ENCODE data around the gene FAM163B. TPM values are rescaled to one million over a fixed set of nuclear protein-coding genes. Genes with fewer than 3 reads are reported as not detected.

Gene FAM163B
- total and polyA plus RNA-seq, 2 donors (not counting 1 experiment from before 2014, with no cell fraction given) = not detected

DNA sequence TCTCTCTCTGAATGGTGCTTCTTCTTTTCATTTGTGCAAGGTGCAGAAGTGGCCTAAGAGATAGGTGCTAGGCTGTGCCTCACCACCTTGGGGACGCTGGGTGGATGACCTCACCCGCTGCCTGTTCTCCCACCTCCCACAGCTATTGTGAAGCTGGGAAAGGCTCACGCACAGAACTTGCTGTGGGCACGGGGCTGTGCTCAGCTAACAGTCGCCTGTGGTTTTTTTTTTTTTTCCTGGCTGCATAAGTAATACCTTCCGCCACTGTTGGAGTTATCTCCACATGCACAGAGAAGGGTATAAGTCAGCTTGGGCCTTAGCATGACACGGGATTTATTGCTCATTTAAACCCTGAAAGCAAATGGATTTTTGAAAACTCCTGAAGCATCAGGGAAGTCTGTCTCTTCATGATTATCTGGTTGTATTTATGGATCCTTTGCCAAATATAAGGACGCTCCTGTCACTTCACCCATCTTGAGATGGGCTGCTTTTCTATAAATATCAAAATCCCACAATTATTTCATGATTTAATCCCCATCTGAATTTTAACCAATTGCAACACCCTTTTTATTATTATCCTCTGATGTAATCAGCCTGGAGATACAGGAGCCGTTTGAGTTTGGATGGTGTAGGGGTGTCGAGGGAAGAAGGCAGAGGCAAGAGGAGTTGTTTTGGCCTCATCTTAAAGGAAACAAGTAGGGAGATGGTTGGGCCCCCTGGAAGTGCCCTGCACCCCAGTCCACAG is 36.0 kb upstream of the FAM163B start:
- no peak for DNase-seq
- H3K4me3 ChIP-seq (ENCODE audit: control extremely low read depth in 1 of 5, extremely low read depth in 1 of 5, insufficient read depth in 1 of 5, low read depth in 2 of 5, low read length in 4 of 5) = no peak overlapping the region
- no peak for TF ChIP-seq EZH2 (IDR thresholded peaks at IDR 0.05; ENCODE audit: borderline replicate concordance, insufficient read depth, low read depth, low read length, poor library complexity, severe bottlenecking)
- TF ChIP-seq, protein P1, sequence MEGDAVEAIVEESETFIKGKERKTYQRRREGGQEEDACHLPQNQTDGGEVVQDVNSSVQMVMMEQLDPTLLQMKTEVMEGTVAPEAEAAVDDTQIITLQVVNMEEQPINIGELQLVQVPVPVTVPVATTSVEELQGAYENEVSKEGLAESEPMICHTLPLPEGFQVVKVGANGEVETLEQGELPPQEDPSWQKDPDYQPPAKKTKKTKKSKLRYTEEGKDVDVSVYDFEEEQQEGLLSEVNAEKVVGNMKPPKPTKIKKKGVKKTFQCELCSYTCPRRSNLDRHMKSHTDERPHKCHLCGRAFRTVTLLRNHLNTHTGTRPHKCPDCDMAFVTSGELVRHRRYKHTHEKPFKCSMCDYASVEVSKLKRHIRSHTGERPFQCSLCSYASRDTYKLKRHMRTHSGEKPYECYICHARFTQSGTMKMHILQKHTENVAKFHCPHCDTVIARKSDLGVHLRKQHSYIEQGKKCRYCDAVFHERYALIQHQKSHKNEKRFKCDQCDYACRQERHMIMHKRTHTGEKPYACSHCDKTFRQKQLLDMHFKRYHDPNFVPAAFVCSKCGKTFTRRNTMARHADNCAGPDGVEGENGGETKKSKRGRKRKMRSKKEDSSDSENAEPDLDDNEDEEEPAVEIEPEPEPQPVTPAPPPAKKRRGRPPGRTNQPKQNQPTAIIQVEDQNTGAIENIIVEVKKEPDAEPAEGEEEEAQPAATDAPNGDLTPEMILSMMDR (IDR thresholded peaks at IDR 0.05) = no peak
- no peak overlapping the region for H3K9ac ChIP-seq (ENCODE audit: low read length)
- H3K4me2 ChIP-seq (replicated peaks; ENCODE audit: low read depth, low read length, poor library complexity, severe bottlenecking) = no peak overlapping the region
- Mint-ChIP-seq H3K4me1 (no peaks in the 10 kb centered on the region), H3K27ac (no peak overlapping the region), H3K9me3 (ENCODE audit: insufficient read depth) (no peaks in the 10 kb centered on the region), H3K4me3 (no peak overlapping the region), H3K27me3 (peaks cover 5% of the 10 kb centered on the region)
- H2AFZ ChIP-seq (ENCODE audit: insufficient read depth, low read depth, low read length, poor library complexity, severe bottlenecking) = no peak overlapping the region
- no peak overlapping the region for H3K27ac ChIP-seq (ENCODE audit: low read length in 2 of 2)
- no peak for ATAC-seq (ENCODE audit: low read depth)
- POLR2A ChIA-PET = no interaction called here
- H3K27me3 ChIP-seq (replicated peaks in 1 of 4; ENCODE audit: control extremely low read depth in 1 of 4, control insufficient read depth in 3 of 4, insufficient read depth in 4 of 4, low read length in 3 of 4) = no peaks in the 10 kb centered on the region
- intact Hi-C loops (cut with micrococcal nuclease) = no loop called here
- H3K36me3 ChIP-seq (replicated peaks in 1 of 2; ENCODE audit: control extremely low read depth in 1 of 2, control insufficient read depth in 1 of 2, extremely low read depth in 1 of 2, insufficient read depth in 2 of 2, low read length in 1 of 2) = no peaks in the 10 kb centered on the region
- peaks cover 0 to 6% (median 0%) of the 10 kb centered on the region in 3 donors for H3K9me3 ChIP-seq (ENCODE audit: control extremely low read depth in 1 of 3, control insufficient read depth in 2 of 3, insufficient read depth in 1 of 3, low read length in 2 of 3)
- H4K20me1 ChIP-seq (ENCODE audit: control insufficient read depth, insufficient read depth, low read length, poor library complexity, severe bottlenecking) = no peaks in the 10 kb centered on the region
- CTCF ChIA-PET = no interaction called here
- WGBS (ENCODE audit: insufficient coverage) = 23% methylated on average over 4 of the region's 10 CpGs
- H3K4me1 ChIP-seq (ENCODE audit: control insufficient read depth in 2 of 2, insufficient read depth in 2 of 2, low read length in 2 of 2) = no peaks in the 10 kb centered on the region
- no peaks in the 10 kb centered on the region for H3K79me2 ChIP-seq (ENCODE audit: control insufficient read depth, insufficient read depth, low read length)

DNA sequence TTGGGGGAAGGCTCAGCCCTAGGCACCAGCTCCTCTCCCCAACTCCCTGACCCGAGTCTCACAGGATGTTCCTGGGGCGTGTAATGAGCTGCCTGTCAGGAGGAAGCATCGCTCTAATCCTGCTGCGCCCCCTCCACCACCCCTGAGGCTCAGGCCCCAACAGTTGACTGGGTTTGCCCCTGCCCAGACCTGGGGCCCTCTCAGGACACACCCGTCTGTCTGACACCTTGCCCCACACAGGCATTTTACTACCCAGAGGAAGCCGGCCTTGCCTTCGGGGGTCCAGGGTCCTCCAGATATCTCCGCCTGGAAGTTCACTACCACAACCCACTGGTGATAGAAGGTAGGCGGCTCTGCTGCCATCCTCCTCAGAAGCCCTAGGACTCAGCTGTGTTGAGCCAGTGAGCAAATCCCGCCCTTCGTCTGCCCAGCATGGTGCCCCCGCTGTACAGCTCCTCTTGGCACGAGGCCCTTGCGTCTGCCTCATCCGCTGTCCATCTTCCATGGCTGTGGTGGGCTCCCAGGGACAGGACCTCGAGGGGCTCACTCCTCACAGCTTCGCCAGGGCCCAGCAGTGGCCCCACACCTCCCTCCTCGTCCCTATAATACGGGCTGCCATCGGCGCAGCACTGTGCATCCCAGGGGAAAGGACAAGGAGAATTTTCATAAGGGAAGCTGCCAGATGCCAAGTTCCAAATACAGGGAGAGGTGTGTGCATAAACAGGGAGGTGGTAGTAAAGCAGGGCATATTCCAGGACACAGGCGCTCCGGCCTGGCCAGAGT is 35.0 kb upstream of the FAM163B start:
- H3K4me1 Mint-ChIP-seq = no peaks in the 10 kb centered on the region
- H3K4me3 Mint-ChIP-seq = no peak overlapping the region
- WGBS (ENCODE audit: insufficient coverage) = 95% methylated on average over 20 of the region's 23 CpGs
- Histone ChIP-seq H3K36me3 (replicated peaks in 1 of 2; ENCODE audit: control extremely low read depth in 1 of 2, control insufficient read depth in 1 of 2, extremely low read depth in 1 of 2, insufficient read depth in 2 of 2, low read length in 1 of 2) (no peaks in the 10 kb centered on the region), H2AFZ (ENCODE audit: insufficient read depth, low read depth, low read length, poor library complexity, severe bottlenecking) (no peak overlapping the region), H3K4me2 (replicated peaks; ENCODE audit: low read depth, low read length, poor library complexity, severe bottlenecking) (no peak overlapping the region), H3K79me2 (ENCODE audit: control insufficient read depth, insufficient read depth, low read length) (no peaks in the 10 kb centered on the region), H3K4me3 (ENCODE audit: control extremely low read depth in 1 of 5, extremely low read depth in 1 of 5, insufficient read depth in 1 of 5, low read depth in 2 of 5, low read length in 4 of 5) (no peak overlapping the region), H3K27ac (ENCODE audit: low read length in 2 of 2) (no peak overlapping the region), H3K4me1 (ENCODE audit: control insufficient read depth in 2 of 2, insufficient read depth in 2 of 2, low read length in 2 of 2) (no peaks in the 10 kb centered on the region), H3K9ac (ENCODE audit: low read length) (no peak overlapping the region), H3K27me3 (replicated peaks in 1 of 4; ENCODE audit: control extremely low read depth in 1 of 4, control insufficient read depth in 3 of 4, insufficient read depth in 4 of 4, low read length in 3 of 4) (no peaks in the 10 kb centered on the region), H3K9me3 (ENCODE audit: control extremely low read depth in 1 of 3, control insufficient read depth in 2 of 3, insufficient read depth in 1 of 3, low read length in 2 of 3) (peaks cover 0 to 6% (median 0%) of the 10 kb centered on the region in 3 donors), H4K20me1 (ENCODE audit: control insufficient read depth, insufficient read depth, low read length, poor library complexity, severe bottlenecking) (no peaks in the 10 kb centered on the region)
- ChIA-PET CTCF (no interaction called here), POLR2A (no interaction called here)
- no peak for TF ChIP-seq EZH2 (IDR thresholded peaks at IDR 0.05; ENCODE audit: borderline replicate concordance, insufficient read depth, low read depth, low read length, poor library complexity, severe bottlenecking)
- TF ChIP-seq, protein P1 (IDR thresholded peaks at IDR 0.05) = no peak
- no peak overlapping the region for H3K27ac Mint-ChIP-seq
- intact Hi-C loops (cut with micrococcal nuclease) = no loop called here
- ATAC-seq (ENCODE audit: low read depth) (no peak), DNase-seq (no peak)
- H3K9me3 Mint-ChIP-seq (ENCODE audit: insufficient read depth) = no peaks in the 10 kb centered on the region
- no peaks in the 10 kb centered on the region for H3K27me3 Mint-ChIP-seq
